Lung (tissue), 12 donors: ENCODE results near the gene RPL13A. TPM values are rescaled to one million over a fixed set of nuclear protein-coding genes. Genes with fewer than 3 reads are reported as not detected.
A peak's percentile ranks its signal among the peaks of the same experiment; 100 is the strongest.

Experiments used
- ATAC-seq: fragments of 200-7000 bp; cut with Tn5 transposase; one replicate; pipeline ENCODE4 v1.9.1; 2020; ENCODE audit warnings: moderate number of reproducible peaks; ENCODE audit not compliant: insufficient read depth, low FRiP score
- DNase-seq, 3 donors: peaks; one replicate each; pipeline ENCODE4 v3.0.0-alpha.2; 2013 to 2017
- H3K27ac ChIP-seq, 2 donors: one replicate each; pipeline ENCODE4 v1.5.1; 2013; ENCODE audit warnings: mild to moderate bottlenecking in 2 of 2, moderate library complexity in 2 of 2, control low read depth in 1 of 2, inconsistent platforms in 1 of 2, low read depth in 1 of 2, low read length in 1 of 2
- H3K27me3 ChIP-seq, 3 donors: one replicate each; pipeline ENCODE4 v1.5.1; 2013; ENCODE audit warnings: low read length in 2 of 3; ENCODE audit not compliant: control insufficient read depth in 3 of 3, insufficient read depth in 3 of 3
- H3K36me3 ChIP-seq, 4 donors: one replicate each; pipeline ENCODE4 v1.5.1; 2013; ENCODE audit warnings: low read length in 4 of 4, mild to moderate bottlenecking in 1 of 4, moderate library complexity in 1 of 4; ENCODE audit not compliant: control insufficient read depth in 4 of 4, insufficient read depth in 4 of 4
- H3K4me1 ChIP-seq, 5 donors: one replicate each; pipeline ENCODE4 v1.5.1; 2013; ENCODE audit warnings: low read length in 5 of 5, mild to moderate bottlenecking in 2 of 5, moderate library complexity in 1 of 5; ENCODE audit not compliant: control insufficient read depth in 5 of 5, insufficient read depth in 5 of 5
- H3K4me3 ChIP-seq: one replicate; pipeline ENCODE4 v1.5.1; 2013; ENCODE audit warnings: mild to moderate bottlenecking, control low read depth, moderate library complexity
- H3K9ac ChIP-seq, 2 donors: one replicate each; pipeline ENCODE4 v1.5.1; 2013; ENCODE audit warnings: low read length in 2 of 2, control low read depth in 1 of 2; ENCODE audit not compliant: insufficient read depth in 1 of 2
- H3K9me3 ChIP-seq, 4 donors: one replicate each; pipeline ENCODE4 v1.5.1; 2013; ENCODE audit warnings: low read length in 3 of 4, mild to moderate bottlenecking in 1 of 4, moderate library complexity in 1 of 4; ENCODE audit not compliant: control insufficient read depth in 4 of 4, insufficient read depth in 3 of 4
- CTCF ChIP-seq: IDR thresholded peaks from 2 replicates; pipeline ENCODE4 v1.5.1; 2012; ENCODE audit warnings: mild to moderate bottlenecking; ENCODE audit errors: control extremely low read depth, extremely low read depth
- WGBS, 2 donors: extraction: QIAGEN DNeasy Blood & Tissue Kit; methylation state at CpG; one replicate each; pipeline ENCODE4 v1.1.7; 2013; 5-methylcytosine and 5-hydroxymethylcytosine counted together
- polyA plus RNA-seq, 2 donors: library from polyadenylated mRNA; stranded (reverse); fragments of 200-250 nt; gene quantifications; one replicate each; pipeline ENCODE4 v1.2.1, GENCODE V29; 2013
- total RNA-seq, 2 donors: library from RNA; depleted of rRNA in 1 of 2; stranded (reverse); fragments of >200 nt in 1 of 2; gene quantifications; one replicate each; pipeline ENCODE4 v1.2.1, GENCODE V29; 2014 to 2021
- donor health status: control.
- donor health status: control.
- donor health status: Bipolar disorder and iron deficiency.
- donor health status: healthy.
- donor health status: DM: yes; HTN: yes; CAD: no.

Gene RPL13A
- total and polyA plus RNA-seq, 4 donors = 1,499 to 2,816 (median 2,481) TPM

GRCh38 chr19:49481020-49481683, 6.3 kb upstream of the RPL13A start:
- ATAC-seq = no peak
- no peak overlapping the region for H3K9ac ChIP-seq

GRCh38 chr19:49486232-49486631, 1.2 kb upstream of the RPL13A start:
- no peak for TF ChIP-seq CTCF
- no peak overlapping the region for H3K9ac ChIP-seq
- WGBS, 2 donors = 95 to 97% methylated on average over 7 of the region's 7 CpGs
- no peak overlapping the region for H3K4me3 ChIP-seq
- ATAC-seq = no peak
- peaks cover 15 to 34% (median 21%) of the 10 kb centered on the region in 4 donors for H3K36me3 ChIP-seq
- DNase-seq = no peak
- H3K27me3 ChIP-seq = no peaks in the 10 kb centered on the region
- H3K27ac ChIP-seq = no peak overlapping the region
- H3K9me3 ChIP-seq = no peaks in the 10 kb centered on the region
- peaks cover 2 to 14% (median 6%) of the 10 kb centered on the region in 5 donors for H3K4me1 ChIP-seq

More at GRCh38 chr19:49481020-49481683, 6.3 kb upstream of the RPL13A start:
- Histone ChIP-seq H3K9me3 (no peaks in the 10 kb centered on the region), H3K4me1 (peaks cover 0 to 2% (median 0%) of the 10 kb centered on the region in 5 donors), H3K27me3 (no peaks in the 10 kb centered on the region), H3K4me3 (no peak overlapping the region), H3K36me3 (peaks cover 0 to 3% (median 0%) of the 10 kb centered on the region in 4 donors), H3K27ac (no peak overlapping the region)
- TF ChIP-seq CTCF = no peak
- DNase-seq = no peak
- WGBS, 2 donors = 88 to 92% methylated on average over 7 of the region's 7 CpGs

- no peak for TF ChIP-seq CTCF
- no peak for DNase-seq
- peak overlapping the region in 1 of 2 donors; percentile 17 for H3K9ac ChIP-seq
- no peak overlapping the region for H3K4me3 ChIP-seq
- ATAC-seq = no peak
- H3K4me1 ChIP-seq = peaks cover 2 to 14% (median 6%) of the 10 kb centered on the region in 5 donors
- peak overlapping the region; percentile 71 to 85 for H3K27ac ChIP-seq
- peaks cover 16 to 38% (median 25%) of the 10 kb centered on the region in 4 donors for H3K36me3 ChIP-seq
- H3K27me3 ChIP-seq = no peaks in the 10 kb centered on the region
- no peaks in the 10 kb centered on the region for H3K9me3 ChIP-seq
- 64 to 65% methylated on average over 23 of the region's 23 CpGs for WGBS, 2 donors
Observed at GRCh38 chr19:49486710-49487276, 615 bp upstream of the RPL13A start.
